Measurements from ENCODE around the gene VCAM1. TPM values are rescaled to one million over a fixed set of nuclear protein-coding genes. Genes with fewer than 3 reads are reported as not detected.

Gene VCAM1
- total RNA-seq, 1 donor from 2014 or later: 2.1 TPM

- Histone ChIP-seq H3K9me3 (ENCODE audit: low read depth) (no peaks in the 10 kb centered on the region), H3K9ac (no peak overlapping the region), H3K79me2 (ENCODE audit: low read depth) (no peaks in the 10 kb centered on the region), H3K4me3 (no peak overlapping the region), H2AFZ (replicated peaks) (no peak overlapping the region), H3K4me2 (no peak overlapping the region), H4K20me1 (ENCODE audit: low read depth) (no peaks in the 10 kb centered on the region), H3K27ac (no peak overlapping the region), H3K36me3 (no peaks in the 10 kb centered on the region), H3F3A (ENCODE audit: low read depth) (no peaks in the 10 kb centered on the region), H3K27me3 (no peaks in the 10 kb centered on the region), H3K4me1 (peaks cover 17% of the 10 kb centered on the region)
- Mint-ChIP-seq H3K36me3 (no peaks in the 10 kb centered on the region), H3K4me1 (peaks cover 8% of the 10 kb centered on the region), H3K4me3 (no peak overlapping the region), H3K27me3 (ENCODE audit: insufficient read depth, low read depth) (peaks cover 3% of the 10 kb centered on the region), H3K27ac (no peak overlapping the region), H3K9me3 (no peaks in the 10 kb centered on the region)
- no peak for TF ChIP-seq EZH2phosphoT487 (IDR thresholded peaks at IDR 0.05)
- TF ChIP-seq, protein P1, sequence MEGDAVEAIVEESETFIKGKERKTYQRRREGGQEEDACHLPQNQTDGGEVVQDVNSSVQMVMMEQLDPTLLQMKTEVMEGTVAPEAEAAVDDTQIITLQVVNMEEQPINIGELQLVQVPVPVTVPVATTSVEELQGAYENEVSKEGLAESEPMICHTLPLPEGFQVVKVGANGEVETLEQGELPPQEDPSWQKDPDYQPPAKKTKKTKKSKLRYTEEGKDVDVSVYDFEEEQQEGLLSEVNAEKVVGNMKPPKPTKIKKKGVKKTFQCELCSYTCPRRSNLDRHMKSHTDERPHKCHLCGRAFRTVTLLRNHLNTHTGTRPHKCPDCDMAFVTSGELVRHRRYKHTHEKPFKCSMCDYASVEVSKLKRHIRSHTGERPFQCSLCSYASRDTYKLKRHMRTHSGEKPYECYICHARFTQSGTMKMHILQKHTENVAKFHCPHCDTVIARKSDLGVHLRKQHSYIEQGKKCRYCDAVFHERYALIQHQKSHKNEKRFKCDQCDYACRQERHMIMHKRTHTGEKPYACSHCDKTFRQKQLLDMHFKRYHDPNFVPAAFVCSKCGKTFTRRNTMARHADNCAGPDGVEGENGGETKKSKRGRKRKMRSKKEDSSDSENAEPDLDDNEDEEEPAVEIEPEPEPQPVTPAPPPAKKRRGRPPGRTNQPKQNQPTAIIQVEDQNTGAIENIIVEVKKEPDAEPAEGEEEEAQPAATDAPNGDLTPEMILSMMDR (IDR thresholded peaks at IDR 0.05): no peak
- no peak for DNase-seq (ENCODE audit: low spot score)
Observed at GRCh38 chr1:100722221-100722620, 2.7 kb downstream of the VCAM1 start.

DNA sequence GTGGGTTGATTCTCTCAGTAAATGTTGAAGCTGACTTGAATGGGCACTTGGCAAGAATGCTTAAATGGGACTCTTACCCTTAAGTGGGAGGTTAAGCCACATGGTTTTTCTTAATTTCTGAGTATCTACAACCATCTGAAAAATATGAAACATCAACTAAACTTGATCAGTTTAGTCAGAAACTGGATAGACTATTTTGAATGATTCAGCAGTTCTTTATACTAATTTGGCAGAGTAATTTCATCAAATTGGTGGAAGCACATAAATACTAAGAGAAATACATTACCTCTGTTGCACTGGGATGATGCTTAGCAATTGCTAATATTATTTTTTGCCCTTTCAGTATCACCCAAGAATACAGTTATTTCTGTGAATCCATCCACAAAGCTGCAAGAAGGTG, 4.7 kb downstream of the VCAM1 start:
- Mint-ChIP-seq H3K9me3 (no peaks in the 10 kb centered on the region), H3K27me3 (ENCODE audit: insufficient read depth, low read depth) (peaks cover 3% of the 10 kb centered on the region), H3K36me3 (no peaks in the 10 kb centered on the region), H3K4me3 (no peak overlapping the region), H3K4me1 (peaks cover 6% of the 10 kb centered on the region), H3K27ac (no peak overlapping the region)
- no peaks in the 10 kb centered on the region for H3K36me3 ChIP-seq
- no peak overlapping the region for H3K4me3 ChIP-seq
- peaks cover 11% of the 10 kb centered on the region for H3K4me1 ChIP-seq
- H3K79me2 ChIP-seq (ENCODE audit: low read depth): no peaks in the 10 kb centered on the region
- H3K9me3 ChIP-seq (ENCODE audit: low read depth): no peaks in the 10 kb centered on the region
- H3K9ac ChIP-seq: no peak overlapping the region
- H4K20me1 ChIP-seq (ENCODE audit: low read depth): no peaks in the 10 kb centered on the region
- TF ChIP-seq EZH2phosphoT487 (IDR thresholded peaks at IDR 0.05): no peak
- TF ChIP-seq, protein P1 (IDR thresholded peaks at IDR 0.05): no peak
- no peak overlapping the region for H2AFZ ChIP-seq (replicated peaks)
- no peak for DNase-seq (ENCODE audit: low spot score)
- no peak overlapping the region for H3K27ac ChIP-seq
- no peaks in the 10 kb centered on the region for H3K27me3 ChIP-seq
- H3F3A ChIP-seq (ENCODE audit: low read depth): no peaks in the 10 kb centered on the region
- H3K4me2 ChIP-seq: no peak overlapping the region

- no peaks in the 10 kb centered on the region for H4K20me1 ChIP-seq (ENCODE audit: low read depth)
- Mint-ChIP-seq H3K27ac (no peak overlapping the region), H3K4me1 (peaks cover 4% of the 10 kb centered on the region), H3K27me3 (ENCODE audit: insufficient read depth, low read depth) (no peaks in the 10 kb centered on the region), H3K36me3 (peaks cover 3% of the 10 kb centered on the region), H3K9me3 (no peaks in the 10 kb centered on the region), H3K4me3 (no peak overlapping the region)
- DNase-seq (ENCODE audit: low spot score): no peak
- H3K36me3 ChIP-seq: no peaks in the 10 kb centered on the region
- TF ChIP-seq EZH2 (IDR thresholded peaks at IDR 0.05) (no peak), EZH2phosphoT487 (IDR thresholded peaks at IDR 0.05) (no peak)
- TF ChIP-seq, protein P1 (IDR thresholded peaks at IDR 0.05): no peak
- H3K4me1 ChIP-seq: peaks cover 12% of the 10 kb centered on the region
- H3K9me3 ChIP-seq (ENCODE audit: low read depth): no peaks in the 10 kb centered on the region
- H3K4me2 ChIP-seq: no peak overlapping the region
- H2AFZ ChIP-seq (replicated peaks): no peak overlapping the region
- H3F3A ChIP-seq (ENCODE audit: low read depth): peaks cover 9% of the 10 kb centered on the region
- no peak overlapping the region for H3K4me3 ChIP-seq
- H3K79me2 ChIP-seq (ENCODE audit: low read depth): no peaks in the 10 kb centered on the region
- no peak overlapping the region for H3K9ac ChIP-seq
- no peak overlapping the region for H3K27ac ChIP-seq
- no peaks in the 10 kb centered on the region for H3K27me3 ChIP-seq
Observed at GRCh38 chr1:100730130-100730529, 10.6 kb downstream of the VCAM1 start.
